Measurements from ENCODE around the gene FITM1. TPM values are rescaled to one million over a fixed set of nuclear protein-coding genes. Genes with fewer than 3 reads are reported as not detected.

The FITM1 gene
- total and polyA plus RNA-seq, 11 donors, result 43.3 to 276 (median 107) TPM

GRCh38 chr14:24092110-24092504 lies 38.4 kb upstream of the FITM1 start:
- peaks cover 0 to 26% (median 14%) of the 10 kb centered on the region in 12 donors for H3K4me1 ChIP-seq
- H3K27ac ChIP-seq, result peak overlapping the region in 1 of 12 donors; percentile 96
- H3K36me3 ChIP-seq, result no peaks in the 10 kb centered on the region
- H3K4me3 ChIP-seq, result no peak overlapping the region
- H3K27me3 ChIP-seq, result no peaks in the 10 kb centered on the region
- no peak for ATAC-seq
- DNase-seq, result peak in 1 of 5 donors; percentile 5
- H3K9me3 ChIP-seq, result no peaks in the 10 kb centered on the region
- intact Hi-C loops (cut with DNase I), result loop anchor here in 8 of 10 donors (5.0 to 10.0 kb wide), 5 partner anchors 35 to 115 kb away; partner anchors contain the start of gene DHRS4L2 (in 2 of the 8)
- no peak for TF ChIP-seq POLR2A (IDR thresholded peaks at IDR 0.05)
- TF ChIP-seq, protein P1, sequence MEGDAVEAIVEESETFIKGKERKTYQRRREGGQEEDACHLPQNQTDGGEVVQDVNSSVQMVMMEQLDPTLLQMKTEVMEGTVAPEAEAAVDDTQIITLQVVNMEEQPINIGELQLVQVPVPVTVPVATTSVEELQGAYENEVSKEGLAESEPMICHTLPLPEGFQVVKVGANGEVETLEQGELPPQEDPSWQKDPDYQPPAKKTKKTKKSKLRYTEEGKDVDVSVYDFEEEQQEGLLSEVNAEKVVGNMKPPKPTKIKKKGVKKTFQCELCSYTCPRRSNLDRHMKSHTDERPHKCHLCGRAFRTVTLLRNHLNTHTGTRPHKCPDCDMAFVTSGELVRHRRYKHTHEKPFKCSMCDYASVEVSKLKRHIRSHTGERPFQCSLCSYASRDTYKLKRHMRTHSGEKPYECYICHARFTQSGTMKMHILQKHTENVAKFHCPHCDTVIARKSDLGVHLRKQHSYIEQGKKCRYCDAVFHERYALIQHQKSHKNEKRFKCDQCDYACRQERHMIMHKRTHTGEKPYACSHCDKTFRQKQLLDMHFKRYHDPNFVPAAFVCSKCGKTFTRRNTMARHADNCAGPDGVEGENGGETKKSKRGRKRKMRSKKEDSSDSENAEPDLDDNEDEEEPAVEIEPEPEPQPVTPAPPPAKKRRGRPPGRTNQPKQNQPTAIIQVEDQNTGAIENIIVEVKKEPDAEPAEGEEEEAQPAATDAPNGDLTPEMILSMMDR (IDR thresholded peaks at IDR 0.05), result no peak

DNA sequence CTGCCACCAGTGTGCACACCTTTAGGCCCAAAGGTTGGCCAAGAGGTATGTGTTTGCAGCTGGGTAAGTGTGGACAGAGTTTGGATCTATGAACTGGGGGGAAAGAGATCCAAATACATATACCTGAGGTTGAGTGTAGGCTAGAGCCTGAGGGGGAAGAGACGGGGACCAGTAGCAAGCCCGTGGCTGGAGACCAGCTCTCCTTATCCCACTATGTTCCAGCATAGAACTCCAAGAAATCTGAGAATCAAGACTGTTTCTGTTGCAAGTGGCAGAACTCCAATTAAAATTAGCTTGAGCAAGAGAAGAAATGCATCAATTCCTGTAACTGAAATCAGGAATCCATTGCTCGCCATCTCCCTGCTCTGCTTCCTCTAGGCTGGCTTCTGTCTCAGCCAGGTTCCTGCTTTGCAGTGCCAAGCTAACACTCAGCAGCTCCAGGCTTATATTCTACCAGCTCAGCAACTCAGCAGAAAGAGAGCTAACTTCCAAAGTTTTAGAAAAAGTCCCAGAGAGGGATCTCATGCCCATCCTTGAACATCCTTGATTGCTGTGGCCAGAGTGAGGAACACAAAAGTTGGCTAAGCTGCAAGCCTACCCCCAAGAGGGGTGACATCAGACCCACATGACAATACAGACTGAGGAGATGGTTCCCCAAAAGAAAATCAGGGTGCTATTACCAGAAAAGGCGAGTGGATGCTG lies 37.8 kb upstream of the FITM1 start:
- Histone ChIP-seq H3K27me3 (no peaks in the 10 kb centered on the region), H3K9me3 (no peaks in the 10 kb centered on the region), H3K36me3 (peaks cover 0 to under 1% (median 0%) of the 10 kb centered on the region in 9 donors), H3K27ac (peak overlapping the region in 3 of 12 donors; percentile 89 to 96 (median 95)), H3K4me1 (peaks cover 0 to 26% (median 14%) of the 10 kb centered on the region in 12 donors), H3K4me3 (no peak overlapping the region)
- 81 to 94% (median 89%) methylated on average over 4 of the region's 4 CpGs for WGBS, 4 donors
- TF ChIP-seq POLR2A (IDR thresholded peaks at IDR 0.05), result no peak
- TF ChIP-seq, protein P1 (IDR thresholded peaks at IDR 0.05), result no peak
- ATAC-seq (no peak), DNase-seq (peak in 1 of 5 donors; percentile 13)
- intact Hi-C loops (cut with DNase I), result loop anchor here in 8 of 10 donors (5.0 to 10.0 kb wide), 5 partner anchors 35 to 115 kb away; partner anchors contain the start of gene DHRS4L2 (in 2 of the 8)

DNA sequence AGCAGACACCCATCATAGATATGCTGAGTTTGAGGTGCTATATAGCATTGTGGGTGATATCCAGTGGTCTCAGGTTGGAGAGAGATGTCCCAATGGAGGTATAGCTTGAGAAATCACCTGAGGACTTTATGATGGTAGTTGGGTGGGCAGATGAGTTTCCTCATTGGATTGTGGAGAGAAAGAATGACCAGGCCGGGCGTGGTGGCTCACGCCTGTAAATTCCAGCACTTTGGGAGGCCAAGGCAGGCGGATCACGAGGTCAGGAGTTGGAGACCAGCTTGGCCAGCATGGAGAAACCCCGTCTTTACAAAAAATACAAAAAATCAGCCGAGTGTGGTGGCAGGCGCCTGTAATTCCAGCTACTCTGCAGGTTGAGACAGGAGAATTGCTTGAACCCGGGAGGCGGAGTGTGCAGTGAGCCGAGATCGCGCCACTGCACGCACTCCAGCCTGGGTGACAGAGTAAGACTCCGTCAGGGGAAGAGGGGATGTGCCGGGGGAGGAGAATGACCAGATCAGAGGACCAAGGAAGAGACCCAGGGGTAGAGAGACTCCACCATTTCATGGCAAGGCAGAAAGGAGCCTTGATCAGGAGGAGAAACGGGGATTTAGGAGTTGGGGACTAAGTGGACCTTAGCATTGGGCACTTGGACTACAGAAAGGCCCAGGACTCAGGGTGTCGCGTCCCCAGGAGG lies 37.1 kb upstream of the FITM1 start:
- H3K4me1 ChIP-seq, result peaks cover 0 to 26% (median 14%) of the 10 kb centered on the region in 12 donors
- H3K27ac ChIP-seq, result peak overlapping the region; percentile 59 to 96 (median 92)
- intact Hi-C loops (cut with DNase I), result loop anchor here in 8 of 10 donors (5.0 to 10.0 kb wide), 5 partner anchors 36 to 116 kb away; partner anchors contain the start of gene DHRS4L2 (in 2 of the 8)
- H3K36me3 ChIP-seq, result peaks cover 0 to 8% (median 0%) of the 10 kb centered on the region in 9 donors
- peak overlapping the region in 11 of 12 donors; percentile 73 to 94 (median 81) for H3K4me3 ChIP-seq
- no peaks in the 10 kb centered on the region for H3K9me3 ChIP-seq
- ATAC-seq, result no peak
- WGBS, 4 donors, result 83 to 86% (median 84%) methylated on average over 19 of the region's 19 CpGs
- TF ChIP-seq, protein P1 (IDR thresholded peaks at IDR 0.05), result no peak
- no peak for TF ChIP-seq POLR2A (IDR thresholded peaks at IDR 0.05)
- no peaks in the 10 kb centered on the region for H3K27me3 ChIP-seq
- peak in 1 of 5 donors; percentile 8 for DNase-seq

All from heart left ventricle (tissue), 16 donors.